GM21360 (cell line): ENCODE results near the gene ASXL2.

Source experiments
- ATAC-seq: cut with Tn5 transposase; IDR thresholded peaks from one replicate; pipeline ENCODE4 v1.9.1; 2021; ENCODE audit warnings: mild to moderate bottlenecking, moderate library complexity; ENCODE audit not compliant: unreplicated experiment

The ASXL2 gene

GRCh38 chr2:25698752-25699151, 179.5 kb downstream of the ASXL2 start:
- ATAC-seq = no peak

- ATAC-seq = no peak
These were observed 180.5 kb downstream of the ASXL2 start for GRCh38 chr2:25697559-25698341.

GRCh38 chr2:25692737-25693445, 185.4 kb downstream of the ASXL2 start:
- no peak for ATAC-seq

GRCh38 chr2:25692143-25692542, 186.1 kb downstream of the ASXL2 start:
- no peak for ATAC-seq

- no peak for ATAC-seq
These were observed 188.2 kb downstream of the ASXL2 start for GRCh38 chr2:25690058-25690457.

GRCh38 chr2:25688236-25688635, 190.1 kb downstream of the ASXL2 start:
- ATAC-seq = no peak

- no peak for ATAC-seq
These were observed 192.5 kb downstream of the ASXL2 start for GRCh38 chr2:25685741-25686140.

GRCh38 chr2:25684577-25685473, 193.5 kb downstream of the ASXL2 start:
- no peak for ATAC-seq
